Right atrium auricular region (tissue), 2 donors: Measurements from ENCODE around the gene ADGRE1. TPM values are rescaled to one million over a fixed set of nuclear protein-coding genes. Genes with fewer than 3 reads are reported as not detected.

Source experiments
- DNase-seq: peaks from one replicate; pipeline ENCODE4 v3.0.0-alpha.2; 2019; ENCODE audit warnings: low spot score
- H3K27ac ChIP-seq, 2 donors: fragments of 200-600 bp; sonication (generic); 1 replicate in 1 of 2; 2 replicates in 1 of 2; pipeline ENCODE4 v1.5.1; 2016 to 2019
- H3K27me3 ChIP-seq, 2 donors: fragments of 200-600 bp; sonication (generic); one replicate each; pipeline versions ENCODE4 v1.5.1 to v1.6.0; 2017 to 2019
- H3K36me3 ChIP-seq: fragments of 200-600 bp; sonication (generic); one replicate; pipeline ENCODE4 v1.5.1; 2016
- H3K4me1 ChIP-seq, 2 donors: fragments of 200-600 bp; sonication (generic); one replicate each; pipeline versions ENCODE4 v1.5.1 to v1.6.0; 2017 to 2019
- H3K4me3 ChIP-seq, 2 donors: fragments of 200-600 bp; sonication (generic); 1 replicate in 1 of 2; 2 replicates in 1 of 2; pipeline ENCODE4 v1.5.1; 2017 to 2019; ENCODE audit warnings: mild to moderate bottlenecking in 1 of 2, moderate library complexity in 1 of 2
- H3K9me3 ChIP-seq, 2 donors: fragments of 200-600 bp; sonication (generic); one replicate each; pipeline ENCODE4 v1.5.1; 2019
- total RNA-seq, 2 donors: library from RNA; depleted of rRNA; stranded (reverse); fragments of >200 nt; gene quantifications; one replicate each; pipeline ENCODE4 v1.1.0, GENCODE V29; 2016
- TF ChIP-seq, protein P1 (sequence below), 2 donors: fragments of 200-600 bp; sonication (generic); IDR thresholded peaks; one replicate each; pipeline ENCODE4 v1.5.1; 2019; ENCODE audit warnings: antibody characterized with exemption in 2 of 2

The ADGRE1 gene
- total RNA-seq, 2 donors from 2014 or later, result not detected

GRCh38 chr19:6945733-6946132, 58.4 kb downstream of the ADGRE1 start:
- Histone ChIP-seq H3K9me3 (no peaks in the 10 kb centered on the region), H3K4me3 (no peak overlapping the region), H3K27me3 (no peaks in the 10 kb centered on the region), H3K36me3 (no peaks in the 10 kb centered on the region), H3K27ac (no peak overlapping the region), H3K4me1 (no peaks in the 10 kb centered on the region)
- TF ChIP-seq, protein P1, sequence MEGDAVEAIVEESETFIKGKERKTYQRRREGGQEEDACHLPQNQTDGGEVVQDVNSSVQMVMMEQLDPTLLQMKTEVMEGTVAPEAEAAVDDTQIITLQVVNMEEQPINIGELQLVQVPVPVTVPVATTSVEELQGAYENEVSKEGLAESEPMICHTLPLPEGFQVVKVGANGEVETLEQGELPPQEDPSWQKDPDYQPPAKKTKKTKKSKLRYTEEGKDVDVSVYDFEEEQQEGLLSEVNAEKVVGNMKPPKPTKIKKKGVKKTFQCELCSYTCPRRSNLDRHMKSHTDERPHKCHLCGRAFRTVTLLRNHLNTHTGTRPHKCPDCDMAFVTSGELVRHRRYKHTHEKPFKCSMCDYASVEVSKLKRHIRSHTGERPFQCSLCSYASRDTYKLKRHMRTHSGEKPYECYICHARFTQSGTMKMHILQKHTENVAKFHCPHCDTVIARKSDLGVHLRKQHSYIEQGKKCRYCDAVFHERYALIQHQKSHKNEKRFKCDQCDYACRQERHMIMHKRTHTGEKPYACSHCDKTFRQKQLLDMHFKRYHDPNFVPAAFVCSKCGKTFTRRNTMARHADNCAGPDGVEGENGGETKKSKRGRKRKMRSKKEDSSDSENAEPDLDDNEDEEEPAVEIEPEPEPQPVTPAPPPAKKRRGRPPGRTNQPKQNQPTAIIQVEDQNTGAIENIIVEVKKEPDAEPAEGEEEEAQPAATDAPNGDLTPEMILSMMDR (IDR thresholded peaks at IDR 0.05), result no peak
- DNase-seq, result no peak

DNA sequence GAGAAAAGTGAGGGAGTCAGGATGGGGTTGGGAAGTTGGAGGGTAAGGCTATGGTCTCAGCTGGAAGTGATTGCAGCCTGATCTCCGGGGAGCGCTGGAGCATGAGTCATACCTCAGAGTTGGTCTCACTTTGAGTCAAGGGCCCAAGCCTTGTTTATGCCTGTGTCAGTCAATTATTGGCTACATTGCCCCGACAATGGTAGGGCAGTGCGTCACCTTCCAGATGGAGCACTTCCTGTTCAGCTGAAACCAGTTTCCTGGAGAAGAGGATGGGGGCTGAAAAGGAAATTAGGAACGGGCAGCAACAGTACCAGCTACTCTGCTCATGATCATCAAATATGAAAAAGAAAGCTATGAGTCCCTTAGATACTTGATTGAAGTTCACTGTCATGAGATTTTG, 60.4 kb downstream of the ADGRE1 start:
- TF ChIP-seq, protein P1 (IDR thresholded peaks at IDR 0.05), result no peak
- H3K27ac ChIP-seq, result no peak overlapping the region
- DNase-seq, result no peak
- H3K4me1 ChIP-seq, result no peaks in the 10 kb centered on the region
- H3K36me3 ChIP-seq, result no peaks in the 10 kb centered on the region
- no peaks in the 10 kb centered on the region for H3K9me3 ChIP-seq
- H3K4me3 ChIP-seq, result no peak overlapping the region
- no peaks in the 10 kb centered on the region for H3K27me3 ChIP-seq

- Histone ChIP-seq H3K36me3 (no peaks in the 10 kb centered on the region), H3K4me3 (no peak overlapping the region), H3K9me3 (no peaks in the 10 kb centered on the region), H3K4me1 (no peaks in the 10 kb centered on the region), H3K27ac (no peak overlapping the region), H3K27me3 (no peaks in the 10 kb centered on the region)
- TF ChIP-seq, protein P1 (IDR thresholded peaks at IDR 0.05), result no peak
- DNase-seq, result no peak
Measured at GRCh38 chr19:6948884-6949283, 61.5 kb downstream of the ADGRE1 start.

DNA sequence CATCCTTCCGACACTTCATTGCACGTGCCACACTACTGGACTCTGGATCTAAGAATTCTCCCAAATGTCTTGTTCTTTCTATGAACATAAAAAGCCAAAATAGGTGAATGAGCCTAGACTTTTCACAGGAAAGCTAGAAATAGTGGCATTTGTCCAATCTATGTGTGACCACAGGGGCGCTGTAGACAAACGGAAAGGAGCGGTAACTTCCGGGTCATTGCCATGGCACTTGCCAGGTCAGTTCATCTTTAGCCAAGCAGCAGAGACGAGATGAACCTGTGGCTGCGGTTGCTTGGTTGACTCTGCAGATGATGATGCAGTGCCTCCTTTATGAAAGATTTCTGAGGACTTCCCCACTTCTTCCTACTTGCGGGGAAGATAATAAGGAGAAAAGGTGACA, 65.6 kb downstream of the ADGRE1 start:
- TF ChIP-seq, protein P1 (IDR thresholded peaks at IDR 0.05), result no peak
- no peaks in the 10 kb centered on the region for H3K9me3 ChIP-seq
- no peaks in the 10 kb centered on the region for H3K36me3 ChIP-seq

GRCh38 chr19:6955082-6955481, 67.7 kb downstream of the ADGRE1 start:
- no peak overlapping the region for H3K4me3 ChIP-seq
- no peaks in the 10 kb centered on the region for H3K36me3 ChIP-seq
- H3K9me3 ChIP-seq, result no peaks in the 10 kb centered on the region
- no peaks in the 10 kb centered on the region for H3K4me1 ChIP-seq
- H3K27ac ChIP-seq, result no peak overlapping the region
- no peak for DNase-seq
- TF ChIP-seq, protein P1 (IDR thresholded peaks at IDR 0.05), result no peak
- no peaks in the 10 kb centered on the region for H3K27me3 ChIP-seq

More for the DNA sequence above, 65.6 kb downstream of the ADGRE1 start:
- Histone ChIP-seq H3K27me3 (no peaks in the 10 kb centered on the region), H3K4me3 (no peak overlapping the region), H3K27ac (no peak overlapping the region), H3K4me1 (no peaks in the 10 kb centered on the region)
- DNase-seq, result no peak

GRCh38 chr19:6956573-6956972, 69.2 kb downstream of the ADGRE1 start:
- TF ChIP-seq, protein P1 (IDR thresholded peaks at IDR 0.05), result no peak
- H3K4me1 ChIP-seq, result no peaks in the 10 kb centered on the region
- H3K9me3 ChIP-seq, result no peaks in the 10 kb centered on the region
- H3K36me3 ChIP-seq, result no peaks in the 10 kb centered on the region
- no peak for DNase-seq
- no peak overlapping the region for H3K27ac ChIP-seq
- no peaks in the 10 kb centered on the region for H3K27me3 ChIP-seq
- no peak overlapping the region for H3K4me3 ChIP-seq
